Measurements from ENCODE around the gene FZD2.
"Not testable (repeated sequence)": the region's sequence is repeated elsewhere in the genome, so short reads cannot be mapped to it uniquely, and the experiment has no call there.

Gene FZD2

DNA sequence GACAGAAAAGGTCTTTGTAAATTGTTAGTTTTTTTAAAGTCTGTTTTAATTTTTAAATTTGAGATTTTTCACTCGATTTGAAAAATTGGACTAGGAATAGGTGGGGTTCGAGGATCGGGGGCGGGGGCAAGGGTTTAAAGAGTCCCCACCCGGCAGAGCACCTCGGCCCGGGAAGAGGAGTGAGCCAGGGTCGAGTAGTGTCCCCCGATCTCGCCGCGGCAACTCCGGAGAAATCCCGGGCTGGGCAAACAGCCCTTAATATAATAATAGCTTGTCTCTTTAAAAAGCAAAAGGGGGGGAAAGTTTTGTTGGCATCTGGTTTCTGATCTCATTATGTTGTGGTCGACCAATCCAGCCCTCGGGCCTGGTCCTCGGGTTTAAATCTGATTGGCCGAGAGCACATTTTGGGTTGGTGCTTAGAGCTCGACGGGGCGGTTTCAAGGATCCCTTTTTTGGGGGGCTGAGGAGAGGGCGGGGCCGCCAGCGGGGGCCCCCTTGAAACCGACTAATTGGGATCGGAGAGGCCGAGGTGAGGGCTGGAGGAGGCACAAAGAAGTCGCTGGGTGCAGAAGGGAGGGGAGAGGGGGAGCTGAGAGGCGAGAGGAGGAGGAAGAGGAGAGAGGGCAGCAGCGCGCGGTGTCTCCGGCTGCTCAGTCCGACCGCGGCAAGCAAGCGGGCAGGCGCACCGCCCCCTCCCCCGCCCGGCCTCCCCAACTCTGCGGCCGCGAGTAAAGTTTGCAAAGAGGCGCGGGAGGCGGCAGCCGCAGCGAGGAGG, at the start of gene FZD2:
FZD2 (plus strand) TSS at position 653 of the 775 bp plus-strand sequence. CDS start 205 bp downstream, outside the sequence.
- DNase-seq, result peak; percentile 76

GRCh38 chr17:44511241-44512134, 45.8 kb upstream of the FZD2 start:
- DNase-seq, result not testable (repeated sequence)

DNA sequence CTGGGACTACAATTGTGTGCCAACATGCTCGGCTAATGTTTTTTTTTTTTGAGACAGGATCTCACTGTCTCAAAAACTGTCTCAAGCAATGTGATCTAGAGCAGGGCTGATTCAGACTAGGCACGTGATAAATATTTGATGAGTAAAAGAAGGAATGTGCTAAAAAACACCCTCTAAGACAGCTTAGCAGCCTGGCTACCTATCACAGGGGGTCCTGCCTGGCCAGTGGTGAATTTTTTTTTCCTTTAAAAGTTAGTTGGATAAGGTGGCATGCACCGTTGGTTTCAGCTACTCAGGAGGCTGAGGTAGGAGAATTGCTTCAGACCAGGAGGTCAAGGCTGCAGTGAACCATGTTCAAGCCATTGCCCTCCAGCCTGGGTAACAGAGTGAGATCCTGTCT, 39.3 kb upstream of the FZD2 start:
- DNase-seq, result no peak

DNA sequence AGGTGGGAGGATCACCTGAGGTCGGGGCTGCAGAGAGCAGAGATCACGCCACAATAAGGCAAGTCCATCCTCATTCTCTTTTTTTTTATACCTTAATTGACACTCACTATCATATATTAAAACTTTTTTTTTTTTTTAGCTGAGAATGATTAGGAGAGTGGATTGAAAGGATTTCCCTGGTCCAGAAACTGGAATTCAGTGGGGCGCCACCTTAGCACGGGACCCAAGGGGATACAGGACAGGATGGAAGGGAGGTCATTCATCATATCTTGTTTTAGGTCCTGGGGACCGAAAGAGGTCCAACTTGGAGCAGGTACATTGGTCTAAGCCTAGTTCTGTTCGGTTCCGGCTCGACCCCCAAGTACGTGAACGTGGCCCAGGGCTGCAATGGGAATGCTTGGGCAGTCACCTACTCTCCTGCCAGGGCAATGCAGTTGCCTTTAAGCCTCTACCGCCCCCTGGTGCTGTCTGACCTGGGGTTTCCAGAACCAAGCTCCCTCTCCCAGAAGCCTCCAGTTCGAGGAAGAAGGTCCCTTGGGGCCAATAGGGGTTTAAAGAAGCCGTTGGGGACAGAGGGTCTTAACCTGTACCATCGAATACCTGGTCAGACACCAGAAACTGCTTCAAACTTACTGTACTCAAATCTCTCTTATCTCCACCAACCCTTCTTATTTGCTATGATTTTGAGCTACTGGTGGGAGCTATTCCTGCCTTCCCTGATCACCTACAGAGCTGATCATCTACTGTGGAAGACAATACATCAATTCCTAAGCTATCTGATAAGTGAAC, 34.2 kb upstream of the FZD2 start:
- DNase-seq, result peak; percentile 11

- DNase-seq, result no peak
Observed at GRCh38 chr17:44523672-44523972, 33.7 kb upstream of the FZD2 start.

- no peak for DNase-seq
Observed at GRCh38 chr17:44527102-44527501, 30.2 kb upstream of the FZD2 start.

DNA sequence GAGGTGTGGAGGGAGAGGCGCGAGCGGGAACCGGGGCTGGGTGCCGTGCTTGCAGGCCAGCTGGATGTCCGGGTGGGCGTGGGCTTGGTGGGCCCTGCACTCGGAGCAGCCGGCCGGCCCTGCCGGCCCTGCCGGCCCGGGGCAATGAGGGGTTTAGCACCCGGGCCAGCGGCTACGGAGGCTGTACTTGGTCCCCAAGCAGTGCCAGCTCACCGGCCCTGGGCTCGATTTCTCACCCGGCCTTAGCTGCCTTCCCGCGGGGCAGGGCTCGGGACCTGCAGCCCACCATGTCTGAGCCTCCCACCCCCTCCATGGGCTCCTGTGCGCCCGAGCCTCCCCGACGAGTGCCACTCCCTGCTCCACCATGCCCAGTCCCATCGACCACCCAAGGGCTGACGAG, 29.3 kb upstream of the FZD2 start:
- no peak for DNase-seq

- no peak for DNase-seq
Observed at GRCh38 chr17:44529864-44530263, 27.4 kb upstream of the FZD2 start.

GRCh38 chr17:44530896-44531418, 26.3 kb upstream of the FZD2 start:
- no peak for DNase-seq

GRCh38 chr17:44533533-44534246, 23.6 kb upstream of the FZD2 start:
- DNase-seq, result peak; percentile 86

DNA sequence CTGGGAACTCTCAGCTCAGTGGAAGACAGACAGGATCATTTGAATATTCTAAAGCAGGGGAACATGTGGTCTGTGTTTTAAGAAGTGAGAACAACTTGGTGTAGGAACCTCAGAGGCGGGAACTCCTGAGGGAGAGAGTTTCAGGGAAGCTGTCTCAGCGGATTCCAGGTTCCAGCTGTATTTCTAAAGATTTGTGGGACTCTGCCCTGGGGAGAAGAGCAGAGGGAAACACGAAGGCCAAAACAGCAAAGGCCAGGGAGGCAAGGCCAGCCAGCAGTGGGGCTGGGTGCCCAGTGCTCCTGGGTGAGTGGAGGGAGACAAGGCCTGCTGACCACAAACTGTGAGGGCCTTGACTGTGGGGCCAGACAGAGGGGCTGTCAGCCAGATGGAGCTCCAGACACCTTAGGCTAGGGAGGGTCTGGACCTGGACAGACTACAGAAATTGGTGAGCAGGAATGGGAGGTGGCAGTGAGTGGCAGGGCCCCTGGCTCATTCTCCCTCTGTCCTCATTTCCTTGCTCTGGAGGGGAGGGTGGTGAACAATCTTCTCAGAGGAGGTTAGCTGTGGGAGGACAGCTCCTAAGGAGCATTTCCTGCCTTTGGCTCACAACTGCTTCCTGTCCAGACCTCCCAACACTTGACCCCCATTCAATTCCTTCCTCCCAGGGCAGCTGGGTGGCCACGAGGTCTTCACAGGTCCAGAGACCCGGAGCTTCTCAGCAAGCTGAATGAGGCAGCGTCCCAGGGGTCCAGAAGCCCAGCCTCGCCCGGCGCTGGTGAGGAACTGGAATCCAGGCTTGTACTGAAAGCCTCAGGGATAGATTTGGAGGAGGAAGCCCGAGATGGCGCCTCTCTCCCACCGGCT, 21.0 kb upstream of the FZD2 start:
- DNase-seq, result no peak

- DNase-seq, result not testable (repeated sequence)
Observed at GRCh38 chr17:44537922-44538321, 19.4 kb upstream of the FZD2 start.

GRCh38 chr17:44539673-44540072, 17.6 kb upstream of the FZD2 start:
- DNase-seq, result no peak

- no peak for DNase-seq
Observed at GRCh38 chr17:44540246-44541084, 16.8 kb upstream of the FZD2 start.

GRCh38 chr17:44541884-44542581, 15.3 kb upstream of the FZD2 start:
- DNase-seq, result no peak

DNA sequence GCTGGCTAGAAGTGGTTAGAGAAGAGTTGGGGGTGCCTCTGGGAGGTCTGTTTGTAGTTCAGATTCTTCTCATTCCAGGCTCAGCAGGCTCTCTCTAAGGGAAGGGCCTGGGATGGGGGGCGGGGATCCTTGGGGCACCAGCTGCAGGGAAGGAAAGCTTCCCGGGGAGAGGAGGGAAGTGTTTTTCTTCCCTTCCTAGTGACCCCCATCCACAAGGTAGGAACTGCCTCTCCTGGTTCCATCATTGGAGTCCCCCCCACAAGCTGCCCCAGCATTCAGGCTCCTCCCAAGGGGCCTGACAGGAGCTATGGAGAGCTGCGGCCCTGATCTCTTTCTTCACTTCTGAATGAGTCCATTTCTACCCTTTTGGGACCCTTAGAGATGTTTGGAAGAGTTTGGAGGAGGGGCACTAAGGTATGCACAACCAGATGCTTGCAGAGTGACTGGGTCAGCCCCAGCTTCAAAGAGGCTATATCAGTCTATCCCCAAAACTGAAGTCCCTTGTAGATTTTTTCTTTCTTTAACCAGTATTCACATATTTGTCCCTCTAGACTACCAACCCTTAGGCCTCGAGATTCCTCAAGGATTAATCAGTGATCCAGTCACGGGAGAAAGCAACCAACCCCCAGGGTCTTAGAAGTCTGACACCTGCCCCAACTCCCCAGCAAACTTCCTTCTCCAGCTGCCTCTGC, 13.9 kb upstream of the FZD2 start:
- DNase-seq, result no peak

- no peak for DNase-seq
Observed at GRCh38 chr17:44543905-44544523, 13.3 kb upstream of the FZD2 start.
